Measurements from ENCODE around the gene C6orf52.
"Not testable (repeated sequence)": the region's sequence is repeated elsewhere in the genome, so short reads cannot be mapped to it uniquely, and the experiment has no call there.

The C6orf52 gene

DNA sequence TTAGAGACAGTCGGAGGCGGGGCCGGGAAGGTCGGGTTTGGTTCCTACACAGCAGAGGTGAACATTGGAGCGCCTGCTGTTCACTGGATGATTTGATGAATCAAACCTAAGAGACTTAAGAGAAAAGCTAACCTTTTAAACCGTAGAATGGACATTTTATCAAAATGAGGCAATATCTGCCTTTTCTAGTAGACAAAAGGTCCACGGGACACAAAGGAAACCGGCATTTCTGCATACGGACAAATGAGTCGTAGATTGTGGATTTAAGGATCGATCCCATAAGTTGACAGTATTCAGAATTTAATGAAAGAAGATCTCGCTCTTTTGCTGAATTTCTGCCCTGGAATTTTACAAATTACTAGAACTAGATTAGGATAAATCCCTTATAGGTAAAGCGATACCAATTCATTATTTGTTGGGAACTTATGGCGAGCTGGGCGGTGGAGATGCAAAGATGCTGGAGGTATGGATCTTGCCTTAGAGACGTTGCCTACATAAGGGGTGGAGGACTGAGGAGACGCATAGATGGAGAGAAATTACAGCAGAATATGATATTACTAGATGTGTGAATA is 756 bp upstream of the C6orf52 start:
- DNase-seq, result peak in 1 of 2 experiments; percentile 19

DNA sequence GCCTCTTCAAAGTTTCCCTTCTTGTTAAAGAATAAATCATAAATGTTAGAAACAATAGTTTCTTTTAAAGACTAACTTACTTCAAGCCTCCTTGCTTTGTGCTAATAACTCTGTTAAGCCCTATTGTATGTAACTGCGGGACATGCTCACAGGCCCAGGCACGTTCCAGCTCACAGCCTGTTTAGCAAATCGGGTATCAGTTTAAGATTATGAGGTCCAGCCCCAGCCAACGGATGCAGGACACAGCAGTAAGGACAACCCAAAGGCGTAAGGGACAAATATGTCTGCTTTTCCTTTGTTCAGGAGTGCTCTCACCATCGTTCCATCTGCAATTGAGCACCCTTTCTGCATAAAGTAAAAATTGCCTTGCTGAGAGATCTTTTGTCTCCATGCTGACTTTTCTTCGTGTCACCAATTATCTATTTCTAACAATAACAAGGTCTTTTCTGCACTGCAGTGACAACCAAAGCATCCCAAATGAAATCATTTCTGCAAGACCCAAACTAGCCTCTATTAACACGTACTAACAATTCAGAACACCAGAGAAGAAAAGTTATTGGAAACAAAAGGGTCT is 1.4 kb downstream of the C6orf52 start:
- no peak for DNase-seq

DNA sequence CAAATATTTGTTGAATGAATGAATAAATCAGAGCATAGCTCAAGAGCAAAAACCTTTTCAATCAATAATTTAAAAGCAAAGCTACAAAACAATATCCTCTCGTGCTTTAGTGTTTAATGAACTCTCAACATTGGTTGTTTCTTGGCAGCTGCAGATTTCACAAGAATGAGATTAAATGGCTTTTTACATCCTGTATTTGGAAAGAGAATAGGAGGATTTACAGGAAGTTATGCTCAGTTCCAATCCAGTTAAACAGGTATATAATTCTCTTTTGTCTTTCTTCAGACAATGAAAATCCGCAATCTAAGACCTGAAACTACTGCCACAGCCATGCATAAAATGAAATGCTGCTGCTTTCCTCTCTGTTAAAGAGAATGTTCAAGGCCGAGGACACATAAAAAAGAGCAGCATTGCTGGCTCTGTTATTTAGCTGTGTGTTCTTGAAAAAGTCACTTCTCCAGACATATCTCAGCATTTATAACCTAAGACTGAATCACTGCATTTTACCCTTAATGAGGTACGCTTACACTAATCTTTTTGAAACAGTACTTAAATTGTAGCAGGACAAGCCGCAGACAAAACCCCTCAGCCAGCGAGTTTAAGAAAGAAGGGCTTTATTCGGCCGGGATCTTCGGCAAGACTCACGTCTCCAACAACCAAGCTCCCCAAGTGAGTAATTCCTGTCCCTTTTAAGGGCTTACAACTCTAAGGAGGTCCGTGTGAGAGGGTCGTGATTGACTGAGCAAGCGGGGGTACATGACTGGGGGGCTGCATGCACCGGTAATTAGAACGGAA is 3.6 kb downstream of the C6orf52 start:
- peak in 1 of 2 experiments; percentile 5 for DNase-seq

DNA sequence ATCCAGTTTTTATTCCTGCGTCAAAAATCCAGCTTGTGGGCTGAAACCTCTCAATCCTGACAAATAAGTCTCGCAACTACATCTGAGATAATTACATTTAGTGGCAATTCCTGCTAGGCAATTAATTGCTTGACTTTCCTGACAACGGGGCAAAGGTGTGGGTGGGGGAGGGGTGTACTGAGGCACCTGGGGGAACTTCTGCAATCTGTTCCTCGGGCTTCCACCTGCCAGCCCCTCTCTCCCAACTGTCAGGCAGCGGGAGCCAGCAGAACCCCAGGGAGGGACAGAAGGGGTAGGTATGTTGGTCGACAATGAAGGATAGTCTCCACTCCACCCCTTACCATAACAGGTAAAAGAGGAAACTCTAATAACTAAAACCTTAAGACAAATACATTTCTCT is 6.8 kb downstream of the C6orf52 start:
- no peak for DNase-seq

DNA sequence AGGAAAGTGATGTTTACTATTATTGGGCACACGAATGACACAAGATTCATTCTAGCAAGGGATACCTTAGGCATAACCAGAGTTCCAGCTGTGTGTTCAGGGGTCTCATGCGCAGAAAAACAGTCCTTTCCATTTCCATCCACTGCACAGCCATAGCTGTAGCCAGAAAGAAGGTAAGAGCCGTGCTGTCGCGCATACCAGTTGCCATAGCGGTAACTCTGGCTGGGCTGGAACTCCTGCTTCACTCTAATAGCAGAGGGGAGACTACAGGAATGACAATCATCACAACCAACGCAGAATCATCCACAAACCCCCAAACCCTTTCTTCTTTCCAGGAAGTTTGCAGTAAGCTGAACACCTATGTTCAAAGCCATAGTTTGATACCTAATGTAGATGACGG is 7.5 kb downstream of the C6orf52 start:
- DNase-seq, result no peak

DNA sequence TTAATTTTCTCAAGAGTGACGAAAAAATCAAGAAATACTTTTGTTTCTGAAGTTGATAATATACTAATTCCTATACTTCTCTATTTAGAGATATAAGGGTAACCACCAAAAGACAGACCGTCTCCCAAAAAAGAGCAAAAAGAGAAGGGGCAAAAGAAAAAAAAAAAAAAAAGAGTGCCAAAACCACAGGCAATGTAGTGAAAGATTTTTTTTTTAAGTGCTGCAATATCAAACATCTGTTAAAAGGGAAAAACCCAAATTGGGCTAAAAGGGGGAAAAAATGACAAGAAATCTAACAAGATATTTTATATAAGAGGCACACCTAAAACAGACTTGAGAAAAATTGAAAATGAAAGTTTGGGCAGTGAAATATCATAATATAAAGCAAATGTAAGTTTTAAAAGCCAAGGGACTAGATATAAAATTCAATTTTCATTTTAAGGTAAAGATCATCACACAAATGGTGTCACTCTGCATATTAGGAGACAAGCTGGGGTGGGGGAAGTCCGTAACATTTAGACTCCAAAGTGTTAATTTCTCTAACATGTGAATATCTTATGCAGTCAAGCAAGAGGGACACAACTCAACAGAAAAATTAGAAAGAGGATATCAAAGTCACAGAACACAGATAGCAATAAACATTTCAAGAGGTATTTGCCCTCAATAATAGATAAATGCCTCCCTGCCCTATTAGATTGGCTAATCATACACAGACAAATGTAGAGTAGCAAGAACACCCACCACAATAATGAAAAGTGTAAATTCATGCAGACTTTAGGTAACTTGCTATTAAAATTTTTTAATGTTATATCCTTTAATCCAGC is 9.1 kb downstream of the C6orf52 start:
- DNase-seq, result no peak

DNA sequence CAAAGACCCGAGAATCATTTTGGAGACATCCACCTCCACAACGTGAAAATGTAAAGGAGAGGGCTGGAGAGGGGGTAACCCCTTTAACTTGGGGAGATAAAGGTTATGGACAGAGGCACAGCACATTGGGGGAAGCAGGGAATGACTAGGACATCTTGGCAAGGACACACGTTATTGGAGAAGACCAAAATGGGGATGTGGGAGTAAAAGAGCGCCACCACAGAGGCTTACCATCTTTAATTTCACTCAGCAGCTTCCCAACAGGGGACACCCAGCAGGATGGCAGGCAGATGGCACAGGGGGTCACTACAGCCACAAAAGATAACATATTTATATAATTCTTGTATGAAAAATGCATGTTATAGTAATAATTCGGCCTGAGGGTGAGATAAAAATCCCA is 9.8 kb downstream of the C6orf52 start:
- DNase-seq, result no peak

DNA sequence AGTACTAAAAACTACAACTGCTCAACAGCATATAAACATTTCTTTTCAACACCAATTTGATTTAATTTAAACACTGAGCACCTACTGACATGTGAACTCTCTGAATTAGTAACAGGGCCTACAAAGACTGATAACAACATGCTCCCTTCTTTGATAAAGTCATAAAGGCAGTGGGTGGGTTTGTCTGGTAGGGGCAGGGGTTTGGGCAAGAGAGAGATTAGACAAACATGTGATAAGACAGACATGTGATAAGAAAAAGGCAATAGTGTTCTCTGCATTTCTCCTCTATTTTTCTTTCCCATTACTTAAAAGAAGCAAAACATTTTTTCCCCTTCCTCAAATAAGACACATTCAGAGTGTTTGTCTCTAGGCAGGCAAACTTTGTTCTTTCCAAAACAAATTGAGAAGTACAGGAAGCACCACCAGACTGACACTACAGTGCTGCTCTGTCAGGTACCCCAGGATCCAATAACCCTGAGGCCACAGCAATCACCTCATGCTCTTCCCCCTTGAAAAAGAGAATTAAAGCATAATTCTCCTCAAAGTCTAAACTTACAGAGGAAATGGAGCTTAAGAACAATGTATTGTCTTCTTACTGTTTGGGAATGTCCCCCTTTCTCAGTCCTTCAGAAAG is 11.9 kb downstream of the C6orf52 start:
- no peak for DNase-seq

DNA sequence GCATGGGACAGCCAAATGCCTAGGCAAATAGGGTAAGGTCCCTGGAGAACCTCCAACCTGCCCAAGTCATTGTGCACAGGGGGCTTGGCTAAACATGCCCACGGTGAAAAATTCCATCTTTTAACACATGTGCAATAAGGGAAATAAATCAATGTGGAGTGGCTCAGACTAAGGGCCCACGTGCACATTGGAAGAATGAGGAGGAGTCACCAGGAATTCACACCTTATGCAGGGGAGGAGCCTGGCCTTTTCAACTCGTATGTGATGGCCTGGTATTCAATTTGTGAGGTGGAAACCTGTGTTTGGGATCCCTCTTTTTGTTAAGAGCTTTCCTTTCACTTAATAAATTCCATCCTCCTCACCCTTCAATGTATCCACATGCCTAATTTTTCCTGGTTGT is 12.6 kb downstream of the C6orf52 start:
- no peak for DNase-seq

DNA sequence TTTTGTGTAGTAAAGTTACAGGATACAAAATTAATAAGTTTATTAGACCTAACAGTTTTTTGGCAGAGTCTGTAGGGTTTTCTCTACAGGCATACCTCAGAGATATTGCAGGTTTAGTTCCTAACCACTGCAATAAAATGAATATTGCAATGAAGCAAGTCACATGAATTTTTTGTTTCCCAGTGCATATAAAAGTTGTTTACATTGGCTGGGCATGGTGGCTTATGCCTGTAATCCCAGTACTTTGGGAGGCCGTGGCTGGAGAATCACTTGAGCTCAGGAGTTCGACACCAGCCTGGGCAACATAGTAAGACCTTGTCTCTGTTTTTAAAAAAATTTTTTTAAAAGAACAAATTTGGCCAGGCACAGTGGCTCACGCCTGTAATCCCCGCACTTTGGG is 16.0 kb downstream of the C6orf52 start:
- no peak for DNase-seq

DNA sequence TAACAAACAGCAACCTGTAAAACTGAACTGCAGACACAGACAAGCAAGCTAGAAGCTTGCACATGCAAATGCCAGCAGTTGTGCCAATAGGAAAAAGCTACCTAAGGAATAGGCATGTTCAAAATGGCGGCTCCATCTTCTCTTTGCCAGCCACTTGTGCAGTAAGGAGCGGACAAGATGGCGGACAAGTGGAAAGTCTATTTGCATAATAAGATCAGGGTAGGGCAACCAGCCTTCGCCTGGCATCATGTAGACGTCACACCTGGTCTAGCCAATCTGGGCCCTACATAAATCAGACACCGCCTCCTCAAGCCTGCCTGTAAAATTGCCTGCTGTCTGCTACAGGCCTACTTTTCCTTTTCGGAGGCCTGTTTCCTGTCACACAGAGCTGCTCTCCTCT is 18.0 kb downstream of the C6orf52 start:
- DNase-seq, result no peak

DNA sequence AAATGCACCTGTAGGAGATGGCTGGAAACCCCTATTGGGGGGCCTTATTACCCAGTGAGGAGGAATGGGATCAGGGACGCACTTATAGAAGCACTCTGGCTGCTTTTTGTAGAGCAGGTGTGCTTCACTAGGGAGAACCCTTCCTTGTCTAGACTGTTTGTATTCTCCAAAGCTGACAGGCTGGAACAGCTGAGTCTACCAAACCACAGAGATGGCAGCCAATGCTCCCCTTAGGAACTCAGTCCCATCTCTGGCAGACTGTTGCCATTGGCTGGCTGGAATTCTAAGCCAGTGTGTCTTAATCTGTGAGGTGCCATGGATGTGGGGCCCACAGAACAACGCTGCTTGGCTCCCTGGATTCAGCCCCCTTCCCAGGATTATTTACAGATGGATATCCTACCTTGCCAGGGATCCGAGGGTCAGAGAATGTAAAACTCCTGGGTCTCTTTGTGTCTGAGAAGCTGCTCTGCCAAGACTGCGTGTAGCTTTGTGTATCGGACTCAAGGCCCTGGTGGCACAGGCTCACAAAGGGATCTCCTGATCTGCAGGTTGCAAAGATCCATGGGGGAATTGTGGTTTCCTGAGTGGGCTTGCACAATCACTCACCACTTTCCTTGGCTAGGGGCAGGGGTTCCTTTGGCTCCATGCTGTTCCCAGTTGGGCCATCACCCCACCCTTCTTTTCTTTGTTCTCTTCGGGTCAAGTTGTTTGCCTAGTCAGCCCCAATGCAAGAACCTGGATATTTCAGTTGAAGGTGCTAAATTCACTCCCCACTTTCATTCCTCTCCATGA is 26.1 kb downstream of the C6orf52 start:
- no peak for DNase-seq

DNA sequence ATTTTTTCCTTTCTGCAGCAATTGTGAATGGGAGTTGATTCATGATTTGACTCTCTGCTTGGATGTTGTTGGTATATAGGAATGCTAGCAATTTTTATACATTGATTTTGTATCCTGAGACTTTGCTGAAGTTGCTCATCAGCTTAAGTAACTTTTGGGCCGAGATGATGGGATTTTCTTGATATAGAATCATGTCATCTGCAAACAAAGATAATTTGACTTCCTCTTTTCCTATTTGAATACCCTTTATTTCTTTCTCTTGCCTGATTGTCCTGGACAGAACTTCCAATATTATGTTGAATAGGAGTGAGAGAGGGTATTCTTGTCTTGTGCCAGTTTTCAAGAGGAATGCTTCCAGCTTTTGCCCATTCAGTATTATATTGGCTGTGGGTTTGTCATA is 28.8 kb downstream of the C6orf52 start:
- DNase-seq, result not testable (repeated sequence)

DNA sequence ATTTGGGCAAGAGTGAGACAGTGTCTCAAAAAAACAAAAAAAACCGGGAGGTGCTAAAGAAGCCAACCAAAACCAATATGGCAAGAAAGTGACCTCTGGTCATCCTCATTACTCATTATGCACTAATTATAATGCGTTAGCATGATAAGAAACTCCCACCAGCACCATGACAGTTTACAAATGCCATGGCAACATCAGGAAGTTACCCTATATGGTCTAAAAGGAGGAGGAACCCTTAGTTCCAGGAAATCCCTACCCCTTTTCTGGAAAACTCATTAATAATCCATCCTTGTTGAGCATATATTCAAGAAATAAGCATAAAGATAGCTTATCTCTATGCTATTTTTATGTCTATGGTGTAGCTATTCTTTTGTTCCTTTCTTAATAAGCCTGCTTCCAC is 31.7 kb downstream of the C6orf52 start:
- DNase-seq, result no peak

DNA sequence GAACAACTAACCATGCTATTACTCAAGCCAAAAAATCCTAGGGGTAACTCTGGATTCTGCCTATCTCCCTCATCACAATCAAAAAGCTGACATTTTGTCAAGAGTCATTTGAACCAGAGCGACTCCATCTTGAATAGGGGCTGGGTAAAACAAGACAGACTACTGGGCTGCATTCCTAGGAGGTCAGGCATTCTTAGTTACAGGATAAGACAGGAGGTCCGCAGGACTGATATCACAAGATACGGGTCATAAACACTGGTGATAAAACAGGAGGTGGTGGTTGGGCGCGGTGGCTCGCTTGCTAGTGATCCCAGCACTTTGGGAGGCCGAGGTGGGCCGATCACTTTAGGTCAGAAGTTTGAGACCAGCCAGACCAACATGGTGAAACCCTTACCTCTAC is 32.2 kb downstream of the C6orf52 start:
- no peak for DNase-seq

DNA sequence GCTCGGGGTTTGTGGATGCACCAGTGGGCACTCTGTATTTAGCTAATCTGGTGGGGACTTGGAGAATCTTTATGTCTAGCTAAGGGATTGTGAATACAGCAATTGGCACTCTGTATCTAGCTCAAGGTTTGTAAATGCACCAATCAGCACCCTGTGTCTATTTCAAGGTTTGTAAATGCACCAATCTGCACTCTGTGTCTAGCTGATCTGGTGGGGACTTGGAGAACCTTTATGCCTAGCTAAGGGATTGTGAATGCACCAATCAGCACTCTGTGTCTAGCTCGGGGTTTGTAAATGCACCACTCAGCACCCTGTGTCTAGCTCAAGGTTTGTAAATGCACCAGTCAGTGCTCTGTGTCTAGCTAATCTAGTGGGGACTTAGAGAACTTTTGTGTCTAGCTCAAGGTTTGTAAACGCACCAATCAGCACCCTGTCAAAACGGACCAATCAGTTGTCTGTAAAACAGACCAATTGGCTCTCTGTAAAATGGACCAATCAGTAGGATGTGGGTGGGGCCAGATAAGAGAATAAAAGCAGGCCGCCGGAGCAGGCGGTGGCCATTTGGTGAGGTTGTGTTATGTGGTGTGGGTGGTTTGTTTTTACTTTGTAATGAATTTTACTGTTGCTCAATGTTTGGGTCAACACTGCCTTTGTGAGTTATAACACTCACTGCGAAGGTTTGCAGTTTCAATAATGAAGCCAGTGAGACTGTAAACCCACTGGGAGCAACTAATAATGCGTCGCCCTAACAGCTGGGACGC is 33.8 kb downstream of the C6orf52 start:
- not testable (repeated sequence) for DNase-seq

DNA sequence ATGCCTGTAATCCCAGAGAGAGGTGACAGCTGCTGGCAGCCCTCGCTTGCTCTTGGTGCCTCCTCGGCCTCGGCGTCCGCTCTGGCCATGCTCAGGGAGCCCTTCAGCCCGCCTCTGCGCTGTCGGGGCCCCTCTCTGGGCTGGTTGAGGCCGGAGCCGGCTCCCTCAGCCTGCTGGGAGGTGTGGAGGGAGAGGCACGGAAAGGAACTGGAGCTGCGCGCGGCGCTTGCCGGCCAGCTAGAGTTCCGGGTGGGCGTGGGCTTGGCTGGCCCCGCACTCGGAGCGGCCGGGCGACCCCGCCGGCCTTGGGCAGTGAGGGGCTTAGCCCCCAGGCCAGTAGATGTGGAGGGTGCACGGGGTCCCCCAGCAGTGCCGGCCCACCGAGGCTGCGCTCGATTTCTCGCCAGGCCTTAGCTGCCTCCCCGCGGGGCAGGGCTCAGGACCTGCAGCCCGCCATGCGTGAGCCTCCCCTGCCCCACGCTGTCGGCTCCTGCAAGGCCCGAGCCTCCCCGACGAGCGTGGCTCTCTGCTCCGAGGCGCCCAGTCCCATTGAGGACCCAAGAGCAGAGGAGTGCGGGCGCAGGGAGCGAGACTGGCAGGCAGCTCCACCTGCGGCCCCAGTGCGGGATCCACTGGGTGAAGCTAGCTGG is 34.6 kb downstream of the C6orf52 start:
- DNase-seq, result no peak

DNA sequence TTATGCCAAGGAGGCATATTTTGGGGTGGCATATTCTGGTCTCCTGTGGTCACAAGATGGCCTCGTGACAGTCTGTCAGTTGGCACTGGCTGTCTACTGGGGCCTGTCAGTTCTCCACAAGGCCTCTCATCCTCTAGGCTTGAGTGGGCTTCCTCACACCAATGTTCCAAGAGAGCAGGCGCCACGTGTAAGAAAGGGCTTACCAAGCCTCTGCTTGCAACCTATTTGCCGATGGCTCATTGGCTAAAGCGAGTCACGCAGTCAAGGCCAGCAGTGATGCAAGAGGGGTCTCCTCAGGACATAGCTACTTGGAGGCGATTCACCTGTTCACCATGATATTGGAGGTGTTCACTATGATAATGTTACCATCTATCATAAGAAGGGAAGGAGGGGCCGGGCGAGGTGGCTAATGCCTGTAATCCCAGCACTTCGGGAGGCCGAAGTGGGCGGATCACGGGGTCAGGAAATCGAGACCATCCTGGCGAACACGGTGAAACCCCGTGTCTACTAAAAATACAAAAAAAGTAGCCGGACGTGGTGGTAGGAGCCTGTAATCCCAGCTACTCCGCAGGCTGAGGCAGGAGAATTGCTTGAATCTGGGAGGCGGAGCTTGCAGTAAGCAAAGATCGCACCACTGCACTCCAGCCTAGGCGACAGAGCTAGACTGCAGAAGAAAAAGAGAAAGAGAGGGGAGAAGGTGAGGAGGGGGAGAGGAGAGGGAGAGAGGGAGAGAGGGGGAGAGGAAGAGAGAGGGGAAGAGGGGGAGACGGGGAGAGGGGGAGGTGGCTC is 35.3 kb downstream of the C6orf52 start:
- no peak for DNase-seq

DNA sequence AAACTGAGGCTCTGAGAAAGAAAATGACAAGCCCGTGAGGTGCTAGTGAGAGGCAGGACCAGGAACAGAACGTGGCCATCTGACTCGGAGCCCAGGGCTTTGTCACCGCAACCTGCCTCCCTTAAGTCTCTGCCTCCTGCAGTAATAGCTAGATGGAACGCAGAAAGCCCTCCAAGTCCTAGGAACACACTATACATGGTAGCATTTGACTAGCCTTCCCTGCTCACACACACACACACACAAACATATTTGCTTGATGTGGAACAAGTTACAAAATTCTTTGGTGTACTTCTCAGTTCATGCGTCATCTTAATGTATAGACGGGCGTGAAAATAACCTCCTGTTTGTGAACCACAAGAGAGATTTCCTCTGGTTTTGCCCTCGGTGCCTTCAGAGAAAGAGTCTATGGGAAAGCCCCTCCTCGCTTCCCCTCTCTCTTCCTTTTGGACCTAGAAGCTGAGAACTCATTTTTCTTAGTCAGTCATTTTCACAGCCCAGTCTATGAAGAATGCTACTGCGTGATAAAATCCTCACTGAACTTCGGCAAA is 38.8 kb downstream of the C6orf52 start:
- DNase-seq, result no peak

DNA sequence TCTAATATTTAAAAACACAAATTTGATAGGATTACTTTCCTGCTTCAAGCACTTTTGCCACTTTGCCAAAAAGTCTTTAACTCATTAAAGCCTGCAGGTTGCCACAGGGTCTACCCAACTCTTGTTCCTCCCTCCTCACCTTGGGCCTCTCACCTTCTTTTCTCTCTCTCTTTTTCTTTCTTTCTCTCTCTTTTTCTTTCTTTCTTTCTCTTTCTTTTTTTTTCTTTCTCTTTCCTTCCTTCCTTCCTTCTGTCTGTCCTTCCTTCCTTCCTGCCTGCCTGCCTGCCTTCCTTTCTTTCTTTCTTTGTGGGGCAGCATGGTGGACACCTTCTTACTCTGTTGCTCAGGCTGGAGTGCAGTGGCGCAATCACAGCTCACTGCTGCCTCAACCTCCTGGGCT is 50.2 kb downstream of the C6orf52 start:
- no peak for DNase-seq

All from NCI-H187 (cell line).